GM21390 (cell line): Measurements from ENCODE around the gene ARHGEF10L.

Source experiments
- ATAC-seq: cut with Tn5 transposase; IDR thresholded peaks from one replicate; pipeline ENCODE4 v1.9.1; 2021; ENCODE audit not compliant: unreplicated experiment

Gene ARHGEF10L

GRCh38 chr1:17566892-17567291 is 27.4 kb downstream of the ARHGEF10L start:
- ATAC-seq = no peak

- no peak for ATAC-seq
These were observed 28.1 kb downstream of the ARHGEF10L start for GRCh38 chr1:17567582-17567981.

- no peak for ATAC-seq
These were observed 28.8 kb downstream of the ARHGEF10L start for GRCh38 chr1:17568014-17568900.

GRCh38 chr1:17569200-17570139 is 30.0 kb downstream of the ARHGEF10L start:
- ATAC-seq = no peak

GRCh38 chr1:17570228-17570627 is 30.7 kb downstream of the ARHGEF10L start:
- no peak for ATAC-seq

GRCh38 chr1:17572264-17572985 is 32.9 kb downstream of the ARHGEF10L start:
- no peak for ATAC-seq

- ATAC-seq = no peak
These were observed 34.1 kb downstream of the ARHGEF10L start for GRCh38 chr1:17573518-17574041.

- ATAC-seq = no peak
These were observed 35.0 kb downstream of the ARHGEF10L start for GRCh38 chr1:17574516-17574915.

- no peak for ATAC-seq
These were observed 36.5 kb downstream of the ARHGEF10L start for GRCh38 chr1:17575797-17576518.

GRCh38 chr1:17576519-17576853 is 37.0 kb downstream of the ARHGEF10L start:
- no peak for ATAC-seq

- ATAC-seq = no peak
These were observed 38.4 kb downstream of the ARHGEF10L start for GRCh38 chr1:17577907-17578297.

GRCh38 chr1:17579951-17580939 is 40.7 kb downstream of the ARHGEF10L start:
- no peak for ATAC-seq

- no peak for ATAC-seq
These were observed 42.1 kb downstream of the ARHGEF10L start for GRCh38 chr1:17581389-17582123.

- no peak for ATAC-seq
These were observed 42.8 kb downstream of the ARHGEF10L start for GRCh38 chr1:17582124-17582774.

GRCh38 chr1:17584539-17584938 is 45.0 kb downstream of the ARHGEF10L start:
- no peak for ATAC-seq

GRCh38 chr1:17585266-17585987 is 45.9 kb downstream of the ARHGEF10L start:
- no peak for ATAC-seq
